Measurements from ENCODE around the gene ARHGAP44. TPM values are rescaled to one million over a fixed set of nuclear protein-coding genes. Genes with fewer than 3 reads are reported as not detected.

Gene ARHGAP44
- total RNA-seq, 1 donor from 2014 or later = 6.9 TPM

DNA sequence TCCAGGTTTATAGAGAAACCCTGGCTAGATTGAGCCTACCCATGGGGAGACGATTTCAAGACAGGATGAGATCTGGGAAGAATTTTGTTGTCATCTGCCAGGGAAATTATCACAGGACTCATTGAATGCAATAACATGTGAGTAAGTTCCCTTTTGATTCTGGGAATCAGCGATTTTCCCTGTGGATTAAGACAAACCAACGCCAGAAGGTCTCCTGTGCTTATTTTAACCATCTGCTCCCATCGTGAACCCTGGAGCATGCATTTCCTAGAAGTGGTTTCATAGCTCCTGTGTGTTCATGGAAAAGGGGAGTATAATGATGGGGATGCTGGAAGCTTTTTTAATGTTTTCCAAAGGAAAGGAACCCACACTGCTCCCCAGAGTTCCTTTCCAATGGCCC lies 21.0 kb upstream of the ARHGAP44 start:
- CTCF ChIA-PET = no interaction called here
- Mint-ChIP-seq H3K4me3 (no peak overlapping the region), H3K36me3 (ENCODE audit: low read depth) (no peaks in the 10 kb centered on the region), H3K9me3 (no peaks in the 10 kb centered on the region), H3K4me1 (no peaks in the 10 kb centered on the region), H3K27ac (no peak overlapping the region), H3K27me3 (peaks cover 4% of the 10 kb centered on the region)
- TF ChIP-seq, protein P1, sequence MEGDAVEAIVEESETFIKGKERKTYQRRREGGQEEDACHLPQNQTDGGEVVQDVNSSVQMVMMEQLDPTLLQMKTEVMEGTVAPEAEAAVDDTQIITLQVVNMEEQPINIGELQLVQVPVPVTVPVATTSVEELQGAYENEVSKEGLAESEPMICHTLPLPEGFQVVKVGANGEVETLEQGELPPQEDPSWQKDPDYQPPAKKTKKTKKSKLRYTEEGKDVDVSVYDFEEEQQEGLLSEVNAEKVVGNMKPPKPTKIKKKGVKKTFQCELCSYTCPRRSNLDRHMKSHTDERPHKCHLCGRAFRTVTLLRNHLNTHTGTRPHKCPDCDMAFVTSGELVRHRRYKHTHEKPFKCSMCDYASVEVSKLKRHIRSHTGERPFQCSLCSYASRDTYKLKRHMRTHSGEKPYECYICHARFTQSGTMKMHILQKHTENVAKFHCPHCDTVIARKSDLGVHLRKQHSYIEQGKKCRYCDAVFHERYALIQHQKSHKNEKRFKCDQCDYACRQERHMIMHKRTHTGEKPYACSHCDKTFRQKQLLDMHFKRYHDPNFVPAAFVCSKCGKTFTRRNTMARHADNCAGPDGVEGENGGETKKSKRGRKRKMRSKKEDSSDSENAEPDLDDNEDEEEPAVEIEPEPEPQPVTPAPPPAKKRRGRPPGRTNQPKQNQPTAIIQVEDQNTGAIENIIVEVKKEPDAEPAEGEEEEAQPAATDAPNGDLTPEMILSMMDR (IDR thresholded peaks at IDR 0.05) = no peak
- intact Hi-C loops (cut with micrococcal nuclease) = no loop called here
- ATAC-seq (ENCODE audit: low read depth) (no peak), DNase-seq (no peak)
- POLR2A ChIA-PET = no interaction called here

DNA sequence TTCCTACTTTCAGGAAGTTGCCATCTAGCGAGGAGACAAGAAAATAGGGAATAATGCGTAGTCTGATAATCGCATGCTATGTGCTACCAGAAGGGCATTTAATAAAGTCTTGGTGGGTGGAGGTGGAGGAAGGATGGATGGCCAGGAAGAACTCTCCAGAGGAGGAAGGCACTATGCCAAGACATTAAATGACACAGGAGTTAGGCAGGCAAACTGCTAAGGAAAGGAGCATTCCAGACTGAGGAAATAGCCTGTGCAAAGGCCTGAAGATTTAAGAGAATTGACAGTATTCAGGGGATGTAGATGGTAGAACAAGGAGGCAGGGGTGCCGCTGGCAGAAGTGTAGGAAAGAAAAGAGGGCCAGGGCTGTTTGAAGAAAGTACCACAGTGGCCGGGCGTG lies 19.3 kb upstream of the ARHGAP44 start:
- H3K4me1 Mint-ChIP-seq = no peaks in the 10 kb centered on the region
- no peaks in the 10 kb centered on the region for H3K9me3 Mint-ChIP-seq
- CTCF ChIA-PET = no interaction called here
- H3K4me3 Mint-ChIP-seq = no peak overlapping the region
- DNase-seq (no peak), ATAC-seq (ENCODE audit: low read depth) (no peak)
- H3K27ac Mint-ChIP-seq = no peak overlapping the region
- peaks cover 4% of the 10 kb centered on the region for H3K27me3 Mint-ChIP-seq
- TF ChIP-seq, protein P1 (IDR thresholded peaks at IDR 0.05) = no peak
- H3K36me3 Mint-ChIP-seq (ENCODE audit: low read depth) = no peaks in the 10 kb centered on the region
- POLR2A ChIA-PET = no interaction called here
- intact Hi-C loops (cut with micrococcal nuclease) = no loop called here

DNA sequence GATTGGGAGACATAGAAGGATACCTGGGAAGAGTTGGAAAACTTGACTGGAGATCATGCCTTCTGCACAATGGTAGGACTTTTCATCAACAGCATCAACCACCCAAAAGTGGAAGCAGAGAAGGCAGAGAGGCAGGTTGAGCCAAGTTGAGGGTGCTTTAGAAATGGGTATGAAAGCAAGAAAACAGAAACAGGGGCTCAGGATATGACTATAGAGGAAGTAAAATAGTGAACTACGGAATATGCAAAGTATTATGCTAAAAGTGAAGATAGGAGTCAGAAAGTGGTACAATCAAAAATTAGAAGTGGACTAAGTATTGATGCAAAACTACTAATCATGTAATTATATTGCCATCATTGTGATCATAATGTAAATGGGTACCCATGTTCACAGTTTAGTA lies 16.1 kb upstream of the ARHGAP44 start:
- Mint-ChIP-seq H3K4me3 (no peak overlapping the region), H3K4me1 (no peaks in the 10 kb centered on the region), H3K27ac (no peak overlapping the region), H3K9me3 (no peaks in the 10 kb centered on the region), H3K36me3 (ENCODE audit: low read depth) (no peaks in the 10 kb centered on the region), H3K27me3 (no peaks in the 10 kb centered on the region)
- DNase-seq = no peak
- intact Hi-C loops (cut with micrococcal nuclease) = no loop called here
- POLR2A ChIA-PET = no interaction called here
- TF ChIP-seq, protein P1 (IDR thresholded peaks at IDR 0.05) = no peak
- peak; percentile 50 for ATAC-seq (ENCODE audit: low read depth)
- CTCF ChIA-PET = no interaction called here

DNA sequence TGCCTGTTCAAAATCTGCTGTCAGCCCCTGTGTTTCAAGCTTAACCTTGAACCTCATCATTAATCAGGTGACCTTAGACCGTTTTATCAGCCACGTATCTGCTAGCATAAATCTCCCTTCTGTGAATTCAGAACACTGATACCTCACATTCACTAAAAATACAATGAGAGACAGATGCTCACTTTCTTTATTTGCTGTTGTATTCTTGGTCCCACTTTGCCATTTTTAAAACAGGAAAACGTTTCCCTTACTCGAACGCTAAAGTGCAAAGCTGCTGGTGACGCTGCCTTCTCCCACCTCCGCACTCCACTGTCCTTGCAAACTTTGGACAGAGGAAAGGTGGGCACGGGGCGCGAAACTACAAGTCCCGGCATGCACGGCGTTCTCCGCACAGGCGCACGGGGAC lies 220 bp upstream of the ARHGAP44 start:
- intact Hi-C loops (cut with micrococcal nuclease) = loop anchor here (10.0 kb wide), 1 partner anchor 196 kb away; no protein-coding TSS in a partner anchor
- no peak overlapping the region for H3K27ac Mint-ChIP-seq

DNA sequence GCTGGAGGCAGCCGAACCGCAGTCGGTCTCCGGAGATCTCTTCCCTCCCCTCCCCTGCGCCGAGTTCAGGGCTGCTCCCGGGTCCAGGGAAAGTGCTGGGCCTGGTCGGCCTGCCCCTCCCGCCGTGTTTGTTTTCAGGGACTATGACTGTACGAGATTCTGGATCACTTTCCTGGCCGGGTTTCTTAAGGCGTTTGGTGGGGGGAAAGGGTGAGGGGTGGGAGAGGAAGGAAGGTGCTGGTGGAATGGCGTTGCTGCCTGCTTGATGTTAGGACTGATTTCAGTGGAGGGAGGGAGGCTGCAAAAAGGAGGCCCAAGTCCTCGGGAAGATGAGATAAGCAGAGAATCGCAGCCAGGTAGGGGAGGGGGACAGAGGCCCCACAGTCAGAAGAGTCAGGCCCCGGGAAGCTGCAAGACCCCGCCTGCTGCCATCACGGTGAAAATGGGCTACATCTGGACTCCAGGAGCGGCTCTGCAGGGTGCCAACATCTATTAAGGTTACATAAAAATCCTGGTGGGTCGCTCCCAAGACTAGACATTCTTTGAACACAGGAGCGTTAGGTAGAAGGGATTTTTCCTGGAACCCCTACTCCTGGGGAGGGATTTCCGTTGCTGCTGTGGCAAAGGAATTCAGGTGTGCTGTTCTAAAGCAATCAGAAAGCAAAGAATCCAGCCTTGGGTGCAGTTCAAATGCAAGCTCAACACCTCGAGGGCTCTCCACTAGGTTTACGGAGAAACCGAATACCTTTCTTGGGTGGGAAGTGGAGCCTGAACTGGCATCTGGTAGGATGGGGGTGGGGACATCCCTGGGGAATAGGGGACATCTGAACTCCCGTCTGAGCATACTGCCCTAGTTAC lies 1.2 kb downstream of the ARHGAP44 start:
- ATAC-seq (ENCODE audit: low read depth) (no peak), DNase-seq (no peak)
- Mint-ChIP-seq H3K4me1 (peaks cover 14% of the 10 kb centered on the region), H3K4me3 (peak overlapping the region; percentile 84), H3K27ac (no peak overlapping the region), H3K27me3 (peaks cover 27% of the 10 kb centered on the region), H3K36me3 (ENCODE audit: low read depth) (no peaks in the 10 kb centered on the region), H3K9me3 (no peaks in the 10 kb centered on the region)
- intact Hi-C loops (cut with micrococcal nuclease) = no loop called here
- POLR2A ChIA-PET = interaction anchor here (0.6 kb wide), 1 partner anchor 42 kb away, joined by 3 read pairs; no protein-coding TSS in a partner anchor
- TF ChIP-seq, protein P1 (IDR thresholded peaks at IDR 0.05) = no peak
- CTCF ChIA-PET = interaction anchor here (1.5 kb wide), 1 partner anchor 214 kb away, joined by 4 read pairs; no protein-coding TSS in a partner anchor

More for the DNA sequence above, 220 bp upstream of the ARHGAP44 start:
- POLR2A ChIA-PET = interaction anchor here (0.9 kb wide), 1 partner anchor 229 kb away, joined by 3 read pairs; the partner anchor contains the start of gene ELAC2
- TF ChIP-seq, protein P1 (IDR thresholded peaks at IDR 0.05) = no peak
- no peaks in the 10 kb centered on the region for H3K9me3 Mint-ChIP-seq
- CTCF ChIA-PET = interaction anchor here (1.5 kb wide), 1 partner anchor 215 kb away, joined by 4 read pairs; no protein-coding TSS in a partner anchor
- no peaks in the 10 kb centered on the region for H3K36me3 Mint-ChIP-seq (ENCODE audit: low read depth)
- ATAC-seq (ENCODE audit: low read depth) (peak; percentile 87), DNase-seq (no peak)
- peaks cover 14% of the 10 kb centered on the region for H3K4me1 Mint-ChIP-seq
- peak overlapping the region; percentile 76 for H3K4me3 Mint-ChIP-seq
- peaks cover 27% of the 10 kb centered on the region for H3K27me3 Mint-ChIP-seq
